CD4-positive, alpha-beta T cell treated with Interleukin-15 for 1 hour (primary cell): ENCODE results near the gene KDM4D.
A peak's percentile ranks its signal among the peaks of the same experiment; 100 is the strongest.
"Not testable (repeated sequence)": the region's sequence is repeated elsewhere in the genome, so short reads cannot be mapped to it uniquely, and the experiment has no call there.

ENCODE experiments used
- DNase-seq: peaks from one replicate; pipeline ENCODE4 v3.0.0-alpha.2; 2020

Gene KDM4D

DNA sequence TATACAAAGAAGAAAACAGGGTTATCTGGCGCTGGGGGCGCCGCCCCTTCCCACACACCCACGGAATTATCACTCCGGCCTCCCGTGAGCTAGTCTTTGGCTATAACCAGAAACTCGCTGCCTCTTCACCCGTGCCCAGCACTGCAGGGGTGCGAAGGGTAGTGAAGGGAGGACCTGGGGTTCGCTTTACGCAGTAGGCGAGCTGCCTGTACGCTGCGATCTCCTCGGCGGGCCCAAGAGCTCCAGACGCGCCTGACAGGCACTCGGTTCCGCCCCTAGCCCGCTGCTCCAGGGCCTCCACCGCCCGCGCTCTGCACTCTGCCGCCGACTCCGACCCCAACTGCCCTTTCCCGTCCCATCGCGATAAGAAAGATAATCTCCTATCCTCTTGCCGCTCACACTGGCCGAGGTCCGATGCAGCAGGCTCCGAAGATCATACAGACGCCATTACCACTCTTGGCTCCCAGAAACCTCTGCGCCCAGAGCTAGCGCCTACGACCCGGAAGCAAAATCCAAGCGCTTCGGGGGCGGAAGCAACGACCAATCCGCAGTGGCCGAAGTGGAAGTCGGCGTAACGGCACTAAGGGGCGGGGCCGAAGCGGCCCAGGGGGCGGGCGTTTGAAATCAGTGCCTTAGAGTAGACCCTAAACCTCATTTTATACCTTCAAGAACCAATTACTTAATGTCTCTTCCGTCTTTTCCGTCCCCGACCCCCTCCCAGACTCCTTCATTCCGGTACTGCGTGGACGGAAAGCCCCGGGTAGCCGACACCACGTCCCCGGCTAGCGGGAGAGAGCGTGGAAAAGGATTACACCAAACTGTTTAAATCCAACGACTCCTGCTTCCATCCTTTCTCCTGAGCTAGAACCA, at the start of gene KDM4D, which contains the start of gene CWC15:
Gene KDM4D, plus strand, starts transcription at position 611 of the 870 bp plus-strand sequence. CDS start 23,664 bp downstream, outside the sequence.
Gene CWC15, minus strand, starts transcription at position 458 of the 870 bp plus-strand sequence. CDS start 1,371 bp downstream, outside the sequence.
- DNase-seq = peak; percentile 94

DNA sequence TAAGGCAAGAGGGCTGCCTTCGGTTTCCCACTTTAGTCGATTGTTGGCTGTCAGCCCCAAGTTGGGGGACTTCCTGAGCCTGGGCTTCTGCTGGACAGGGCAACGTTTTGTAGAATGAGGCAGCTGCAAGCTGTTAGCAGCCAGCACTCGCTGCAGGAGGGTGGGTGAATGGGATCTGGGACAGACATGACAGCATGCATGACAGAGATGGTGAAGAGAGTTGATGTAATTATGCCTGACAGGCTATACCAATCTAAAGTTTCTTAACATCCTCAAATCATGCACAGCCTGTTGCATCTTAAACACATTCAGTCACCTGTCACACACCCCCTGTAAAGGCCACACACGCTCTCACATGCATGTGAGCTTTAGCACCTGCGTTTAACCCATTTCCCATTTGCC, 49.3 kb upstream of the KDM4D start:
- no peak for DNase-seq

DNA sequence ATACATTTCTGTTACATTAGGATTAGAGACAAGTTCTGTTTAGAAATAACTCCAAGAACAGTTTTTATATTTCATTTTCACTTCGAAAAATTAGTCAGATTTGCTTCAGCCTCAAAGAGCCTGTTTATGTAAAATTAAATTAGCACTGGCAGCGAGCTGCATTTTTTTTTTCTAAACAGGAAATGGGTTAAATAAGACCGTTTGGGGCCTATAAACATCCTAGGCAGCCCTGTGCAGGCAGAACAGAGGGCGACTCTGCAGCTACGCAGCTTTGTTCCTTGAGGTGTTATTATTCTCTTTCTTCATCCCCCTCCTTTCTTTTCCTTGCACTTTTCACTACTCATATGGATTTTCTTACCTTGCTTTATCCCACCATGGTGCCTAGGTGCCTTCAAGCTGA, 48.9 kb upstream of the KDM4D start:
- no peak for DNase-seq

DNA sequence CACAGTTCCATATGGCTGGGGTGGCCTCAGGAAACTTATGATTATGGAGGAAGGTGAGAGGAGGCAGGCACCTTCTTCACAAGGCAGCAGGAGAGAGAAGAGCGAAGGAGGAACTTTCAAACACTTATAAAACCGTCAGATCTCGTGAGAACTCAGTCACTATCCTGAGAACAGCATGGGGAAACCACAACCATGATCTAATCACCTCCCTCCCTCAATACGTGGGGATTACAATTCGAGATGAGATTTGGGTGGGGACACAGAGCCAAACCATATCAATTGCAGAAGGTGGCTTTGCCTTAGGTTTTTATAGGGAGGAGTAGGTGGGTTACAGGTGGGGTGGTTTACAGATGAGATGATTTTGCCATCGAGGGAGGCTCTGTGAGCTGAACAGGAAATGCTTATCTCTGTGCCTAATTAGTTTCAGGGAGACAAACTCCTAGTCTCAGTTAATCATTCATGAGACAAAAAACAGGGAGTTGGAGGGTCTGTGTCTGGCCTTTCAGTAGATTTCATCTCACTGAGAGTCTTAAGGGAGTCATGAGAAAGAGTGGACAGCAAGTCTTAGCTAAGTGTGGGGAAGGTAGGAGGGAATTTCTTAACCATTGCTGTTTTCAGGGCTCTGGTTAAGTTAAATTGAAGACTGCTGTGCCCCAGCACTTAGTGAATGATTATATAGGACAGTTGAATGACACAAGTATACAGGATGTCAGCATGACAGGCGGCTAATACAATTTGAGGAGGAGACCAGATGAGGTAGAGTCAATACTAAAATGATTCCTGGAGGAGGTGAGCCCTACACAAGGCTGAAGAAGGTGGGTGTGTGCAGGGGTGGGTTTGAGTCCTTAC, 47.9 kb upstream of the KDM4D start:
- no peak for DNase-seq

DNA sequence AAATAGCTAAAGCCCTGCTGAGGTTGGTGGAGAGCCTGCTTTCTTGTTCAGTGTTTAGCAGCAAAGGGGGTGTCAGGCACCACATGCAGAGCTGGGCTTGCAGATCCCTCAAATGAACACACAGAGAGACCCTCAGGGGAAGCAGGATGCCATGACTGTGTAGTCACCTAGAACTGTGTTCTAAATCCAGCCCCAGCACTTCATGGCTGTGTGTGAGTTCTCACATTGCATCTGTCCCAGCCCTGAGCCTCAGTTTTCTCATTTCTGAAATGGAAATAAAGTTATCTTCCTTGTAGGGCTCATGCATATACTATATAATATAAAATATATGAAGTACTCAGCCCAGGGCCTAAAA, 47.3 kb upstream of the KDM4D start:
- no peak for DNase-seq

DNA sequence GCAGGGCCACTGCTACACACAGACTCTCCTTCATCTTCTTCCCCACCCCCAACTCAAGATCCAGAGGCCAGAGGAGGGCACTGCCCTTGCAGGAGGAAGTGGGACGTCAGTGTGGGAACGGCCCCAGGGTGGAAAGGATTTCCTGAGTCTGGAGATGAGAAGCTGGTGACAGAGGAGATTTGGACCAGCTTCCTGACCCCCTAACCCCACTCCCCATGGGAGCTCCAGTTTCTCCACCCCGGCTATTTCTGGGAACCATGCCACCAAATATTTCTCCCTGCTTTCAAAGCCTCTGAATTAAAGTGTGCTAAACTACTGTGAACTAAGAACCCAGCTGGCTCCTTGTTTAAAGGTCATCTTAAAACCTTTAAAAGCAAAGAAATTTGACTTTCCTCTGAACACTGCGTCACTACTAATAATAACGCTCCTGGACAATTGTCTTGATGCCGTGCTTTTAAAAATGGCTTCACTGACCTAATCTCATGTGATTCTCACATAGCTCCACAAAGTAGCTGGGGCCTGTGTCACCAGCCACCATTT, 46.7 kb upstream of the KDM4D start:
- DNase-seq = no peak

DNA sequence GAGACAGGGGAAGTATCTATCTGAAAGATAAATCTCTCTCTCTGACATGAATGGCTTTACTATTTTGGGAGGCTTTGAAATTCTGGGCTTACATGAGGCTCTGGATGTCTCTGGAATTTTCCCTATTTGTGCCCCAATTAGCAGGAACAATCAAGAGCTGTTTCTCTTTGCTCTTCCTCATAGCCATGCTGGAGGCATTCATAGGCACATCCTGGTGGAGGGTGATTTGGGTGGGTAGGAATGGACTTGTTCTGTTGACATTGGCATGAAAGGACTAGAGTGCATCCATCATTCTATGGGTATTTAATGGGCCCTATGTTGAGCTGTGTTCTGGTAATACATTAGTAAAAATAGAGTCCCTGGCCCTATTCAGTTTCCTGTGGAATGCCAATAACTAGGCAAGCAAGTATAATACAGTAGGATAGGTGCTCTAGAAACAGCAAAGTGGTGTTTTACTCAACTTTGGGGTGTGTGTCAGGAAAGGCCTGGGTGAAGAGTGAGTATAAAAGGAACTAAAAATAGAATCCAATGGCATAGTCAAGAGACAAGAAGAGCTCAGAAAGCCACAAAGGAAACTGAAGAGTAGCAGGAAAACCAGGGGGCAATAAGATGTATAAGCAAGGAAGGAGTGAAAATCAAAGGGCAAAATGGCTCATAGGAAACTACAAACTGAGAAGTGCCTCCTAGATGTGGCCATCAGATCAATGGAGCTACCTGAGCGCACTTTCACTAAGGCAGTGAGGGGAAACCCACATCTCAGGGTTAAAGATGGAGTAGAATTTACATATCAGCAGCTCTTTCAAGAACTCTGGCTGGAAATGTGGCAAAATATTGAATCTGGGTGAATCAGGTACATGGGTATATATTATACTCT, 45.2 kb upstream of the KDM4D start:
- DNase-seq = no peak

DNA sequence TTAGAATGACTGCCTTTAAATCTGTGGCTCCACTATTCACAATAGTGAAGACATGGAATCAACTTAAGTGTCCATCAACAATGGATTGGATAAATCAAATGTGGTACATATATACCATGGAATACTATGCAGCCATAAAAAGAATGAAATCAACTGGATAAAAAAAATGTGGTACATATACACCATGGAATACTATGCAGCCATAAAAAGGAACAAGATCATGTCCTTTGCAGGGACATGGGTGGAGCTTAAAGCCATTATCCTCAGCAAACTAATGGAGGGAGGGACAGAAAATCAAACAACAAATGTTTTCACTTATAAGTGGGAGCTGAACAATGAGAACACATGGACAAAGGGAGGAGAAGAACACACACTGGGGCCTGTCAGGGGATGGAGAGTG, 41.4 kb upstream of the KDM4D start:
- DNase-seq = not testable (repeated sequence)

DNA sequence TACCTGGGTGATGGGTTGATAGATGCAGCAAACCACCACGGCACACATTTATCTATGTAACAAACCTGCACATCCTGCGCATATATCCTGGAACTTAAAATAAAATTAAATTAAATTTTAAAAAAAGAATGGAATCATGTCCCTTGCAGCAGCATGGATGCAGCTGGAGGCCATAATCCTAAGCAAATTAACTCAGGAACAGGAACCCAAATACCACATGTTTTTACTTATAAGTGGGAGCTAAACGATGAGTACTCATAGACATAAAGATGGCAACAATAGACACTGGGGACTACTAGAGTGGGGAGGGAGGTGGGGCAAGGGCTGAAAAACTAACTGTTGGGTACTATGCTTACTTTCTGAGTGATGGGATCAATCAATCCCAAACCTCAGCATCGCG, 41.0 kb upstream of the KDM4D start:
- DNase-seq = no peak

DNA sequence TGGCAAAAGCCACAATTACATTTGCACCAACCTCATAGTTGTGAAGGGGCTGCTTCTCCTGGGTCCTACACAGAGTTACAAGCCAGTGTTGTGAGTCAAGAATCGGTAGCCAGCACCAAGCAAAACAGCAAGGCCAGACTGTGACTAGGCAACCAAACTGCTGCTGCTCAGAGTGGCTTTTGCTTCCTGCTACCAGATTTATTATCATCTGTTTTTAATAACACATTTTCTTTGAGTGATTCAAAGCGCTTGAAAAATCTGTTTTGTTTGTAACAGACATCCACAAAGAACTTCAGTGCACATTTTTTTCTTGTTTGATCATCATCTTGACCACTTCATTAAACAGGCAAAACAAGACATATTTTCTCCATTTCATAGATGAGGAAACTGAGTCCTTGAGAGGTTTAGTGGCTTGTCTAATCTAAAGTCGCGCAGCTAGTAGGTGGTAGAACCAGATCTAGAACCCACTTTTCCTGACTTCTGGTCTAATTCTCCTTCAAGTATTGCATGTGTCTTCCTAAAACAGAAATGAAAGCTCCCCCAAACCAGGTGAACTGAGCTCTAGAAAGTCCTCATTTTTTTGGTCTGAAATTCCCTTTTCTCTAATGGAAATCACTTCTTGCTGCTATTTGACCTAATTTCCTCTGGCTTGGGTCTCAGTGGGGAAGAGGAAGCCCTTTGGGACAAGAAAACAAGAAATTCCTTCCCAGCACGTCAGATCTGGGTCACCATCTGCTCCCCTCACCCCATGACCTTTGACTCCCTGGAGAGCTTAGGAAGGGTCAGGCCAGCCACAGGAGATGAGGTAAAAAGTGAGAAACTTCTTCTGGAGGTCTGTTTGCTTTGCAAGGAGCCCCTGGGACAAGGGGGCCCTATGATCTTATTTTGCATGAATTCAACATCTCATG, 40.0 kb upstream of the KDM4D start:
- no peak for DNase-seq

DNA sequence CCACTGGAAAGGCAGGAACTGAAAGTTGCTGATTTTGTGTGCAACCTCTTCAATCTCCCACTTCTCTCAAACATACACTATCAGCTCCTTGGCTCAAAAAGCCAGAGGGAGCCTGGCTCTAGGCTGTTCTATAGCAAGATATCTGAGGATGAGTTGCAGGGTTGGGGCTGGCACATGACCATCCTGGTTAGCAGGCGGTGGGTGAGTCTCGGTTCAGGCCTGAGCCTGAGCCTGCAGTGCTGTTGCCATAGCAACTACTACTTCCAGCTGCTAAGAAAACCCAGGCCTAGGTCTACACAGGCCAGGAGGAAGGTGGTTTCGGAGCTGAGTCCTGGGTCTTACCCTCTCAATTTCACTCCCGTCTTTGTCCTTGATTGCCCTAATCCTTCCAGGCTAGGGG, 39.1 kb upstream of the KDM4D start:
- DNase-seq = no peak

DNA sequence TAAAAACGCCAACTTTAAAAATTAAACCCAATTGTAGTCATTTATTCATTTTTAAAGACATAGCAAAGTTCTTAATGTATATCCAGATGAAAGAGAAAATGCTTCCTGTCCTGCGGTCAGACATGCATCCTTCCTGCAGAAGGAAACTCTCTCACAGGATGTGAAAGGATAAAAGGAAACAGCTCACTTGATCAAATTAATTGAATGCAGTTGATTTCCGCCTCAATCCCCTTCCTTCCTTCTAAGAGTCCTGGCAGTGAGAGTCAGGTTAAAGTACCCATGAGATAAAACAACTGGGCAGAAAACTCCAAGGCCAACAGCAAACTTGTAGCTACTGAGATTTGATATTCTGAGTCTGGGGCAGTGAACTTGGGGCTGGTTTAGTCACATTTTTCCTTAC, 38.7 kb upstream of the KDM4D start:
- DNase-seq = no peak

DNA sequence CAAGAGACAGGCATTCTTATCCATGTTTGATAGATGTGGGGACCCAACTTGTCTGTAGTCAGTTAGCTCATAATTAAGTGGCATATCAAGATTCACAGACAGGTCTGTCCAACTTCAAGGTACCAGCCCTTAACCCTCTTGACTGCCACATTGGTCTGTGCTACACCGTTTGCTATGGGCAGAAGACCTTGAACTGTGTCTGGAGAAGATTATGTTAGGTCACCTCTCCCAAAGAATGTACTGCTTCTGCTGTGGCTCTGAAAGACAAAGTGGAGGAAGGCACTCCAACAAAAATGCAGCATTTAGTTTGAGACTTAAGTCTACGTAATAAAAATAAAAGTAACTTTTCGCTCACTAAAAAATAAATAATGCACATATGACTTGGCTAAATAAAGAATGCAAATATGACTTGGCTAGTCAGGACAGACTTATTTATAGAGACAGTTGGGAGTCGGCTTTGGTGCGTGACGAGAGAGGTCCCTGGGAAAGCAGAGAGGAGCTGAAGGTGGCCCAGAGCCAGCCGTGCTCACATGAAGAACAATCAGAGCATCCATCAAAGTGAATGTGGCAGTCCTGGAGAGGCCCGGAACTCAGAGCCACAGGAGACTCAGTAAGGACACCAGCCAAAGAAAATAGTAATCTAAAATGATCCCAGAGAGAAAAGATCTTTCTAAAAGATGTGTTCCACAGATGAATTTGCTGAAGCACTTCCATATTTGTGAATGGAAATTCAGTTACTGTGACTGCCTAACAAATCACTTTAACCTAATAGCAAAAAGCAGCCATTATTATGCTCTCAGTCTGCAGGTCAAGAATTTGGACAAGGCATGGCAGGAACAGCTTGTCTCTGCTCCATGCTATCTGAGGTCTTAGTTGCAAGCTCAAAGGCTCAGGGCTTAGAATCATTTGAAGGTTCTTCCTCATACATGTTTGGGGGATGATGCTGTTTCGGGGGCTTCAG, 35.1 kb upstream of the KDM4D start:
- no peak for DNase-seq

DNA sequence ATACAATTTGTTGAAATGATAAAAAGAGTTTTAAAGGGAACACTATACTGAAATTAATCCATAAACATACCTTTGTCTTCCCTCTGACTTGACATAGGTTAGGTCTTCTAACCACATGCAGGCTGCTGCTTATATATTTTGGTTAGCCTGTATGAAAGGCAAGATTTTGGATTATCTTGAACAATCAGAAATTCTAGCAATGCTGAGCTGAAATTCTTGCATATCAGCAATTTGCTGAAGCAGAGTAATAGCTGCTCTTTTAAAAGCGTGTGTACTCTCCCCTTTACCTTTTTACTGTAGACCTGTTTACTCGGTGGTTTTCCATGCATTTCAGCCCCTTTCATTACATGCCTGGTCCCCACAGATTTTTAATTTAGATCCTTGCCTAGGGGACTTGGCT, 34.2 kb upstream of the KDM4D start:
- DNase-seq = no peak

DNA sequence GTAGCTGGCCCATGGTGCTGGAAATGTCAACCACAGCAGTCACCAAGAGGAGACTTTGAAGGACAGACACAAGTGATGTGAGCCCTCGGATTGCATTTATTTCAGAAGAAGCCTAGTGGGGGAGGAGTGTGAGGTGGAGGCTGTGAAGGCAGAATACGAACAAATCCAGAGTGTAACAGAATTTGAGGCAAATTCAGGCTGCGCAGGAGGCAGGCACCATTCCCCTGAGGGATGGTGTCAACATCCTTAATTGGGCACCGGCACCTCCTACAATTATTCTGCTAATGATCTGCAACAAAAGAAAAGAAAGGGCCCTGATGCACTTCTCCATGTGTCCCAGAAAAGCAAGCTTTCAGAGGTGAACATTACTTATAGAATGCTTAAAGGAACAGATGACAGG, 32.4 kb upstream of the KDM4D start:
- DNase-seq = no peak

DNA sequence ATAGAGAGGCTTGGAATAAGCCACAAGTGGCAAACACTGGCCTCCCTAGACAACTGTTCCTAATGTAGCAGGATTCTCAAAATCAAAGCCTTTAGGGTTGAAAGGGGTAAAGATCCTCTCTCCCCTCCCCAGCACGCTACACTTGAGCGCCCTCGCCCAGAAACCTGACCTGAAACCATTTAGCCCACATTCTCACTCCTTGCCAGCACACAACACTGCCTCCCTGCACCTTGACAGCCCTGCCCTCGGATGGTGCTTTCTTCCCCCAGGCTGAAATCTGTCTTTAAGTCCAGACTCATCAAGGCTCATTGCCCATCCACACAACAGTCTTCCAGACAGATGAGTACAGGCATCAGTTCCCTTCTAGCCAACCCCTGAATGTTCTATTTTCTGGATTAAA, 26.7 kb upstream of the KDM4D start:
- no peak for DNase-seq

DNA sequence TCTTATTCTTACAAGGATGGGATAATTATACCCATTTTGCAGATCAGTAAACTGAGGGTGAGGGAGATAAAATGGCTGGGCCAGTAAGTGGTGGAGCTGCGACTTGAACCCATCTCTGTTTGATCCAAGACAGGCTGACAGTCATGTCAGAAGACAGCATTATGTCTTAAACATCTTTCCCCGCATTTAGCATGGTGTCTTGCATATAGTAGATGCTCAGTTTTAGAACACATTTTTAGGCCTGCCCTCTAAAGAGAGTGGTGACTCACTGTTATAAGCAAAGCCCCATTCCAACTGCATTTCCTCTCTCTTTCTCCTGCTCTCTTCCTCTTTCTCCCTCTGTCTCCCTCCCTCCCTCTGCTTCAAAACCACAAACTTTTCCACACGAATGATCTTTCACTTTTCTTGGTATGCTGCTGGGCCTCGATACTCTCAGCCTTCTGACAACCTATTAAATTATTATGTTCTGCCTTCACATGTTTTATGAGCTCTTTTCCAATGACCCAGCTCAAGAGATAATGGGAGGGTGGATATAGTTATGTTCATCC, 25.4 kb upstream of the KDM4D start:
- DNase-seq = no peak

DNA sequence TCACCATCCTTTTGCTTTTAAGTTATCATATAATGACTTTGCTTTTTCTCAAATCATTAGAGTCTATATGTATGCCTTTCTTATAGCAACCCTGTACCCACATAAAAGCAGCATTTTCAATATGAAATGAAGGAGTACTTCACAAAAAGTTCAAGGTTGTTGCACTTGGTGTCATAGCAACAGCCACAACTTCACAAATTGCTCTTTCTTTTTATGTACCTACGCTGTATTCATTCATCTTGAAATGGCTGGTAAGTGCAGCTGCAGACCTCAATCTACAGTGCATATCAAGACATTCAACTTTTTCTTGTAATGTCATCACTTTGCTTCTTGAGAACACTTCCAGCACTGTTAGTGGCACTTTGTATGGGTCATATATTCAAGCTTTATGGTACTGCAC, 18.8 kb upstream of the KDM4D start:
- no peak for DNase-seq

DNA sequence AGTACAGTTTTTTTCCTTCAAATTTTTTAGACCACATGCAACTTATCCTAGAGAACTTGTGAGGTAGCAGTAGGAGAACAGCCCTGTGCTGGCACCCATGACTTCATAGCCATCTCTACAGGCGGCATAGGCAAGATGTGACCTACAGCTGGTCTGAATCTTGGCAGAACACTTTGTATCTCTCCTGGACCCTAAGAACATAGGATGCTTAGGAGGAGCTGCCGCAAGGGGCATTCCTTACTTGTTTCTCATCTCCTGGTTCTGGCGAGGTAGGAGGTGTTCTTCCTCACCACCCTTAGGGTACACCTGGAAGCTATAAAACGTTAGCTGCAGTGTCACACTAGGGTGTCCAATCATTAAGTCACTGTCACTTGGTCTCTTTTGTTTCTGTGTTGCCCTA, 16.5 kb upstream of the KDM4D start:
- DNase-seq = no peak

DNA sequence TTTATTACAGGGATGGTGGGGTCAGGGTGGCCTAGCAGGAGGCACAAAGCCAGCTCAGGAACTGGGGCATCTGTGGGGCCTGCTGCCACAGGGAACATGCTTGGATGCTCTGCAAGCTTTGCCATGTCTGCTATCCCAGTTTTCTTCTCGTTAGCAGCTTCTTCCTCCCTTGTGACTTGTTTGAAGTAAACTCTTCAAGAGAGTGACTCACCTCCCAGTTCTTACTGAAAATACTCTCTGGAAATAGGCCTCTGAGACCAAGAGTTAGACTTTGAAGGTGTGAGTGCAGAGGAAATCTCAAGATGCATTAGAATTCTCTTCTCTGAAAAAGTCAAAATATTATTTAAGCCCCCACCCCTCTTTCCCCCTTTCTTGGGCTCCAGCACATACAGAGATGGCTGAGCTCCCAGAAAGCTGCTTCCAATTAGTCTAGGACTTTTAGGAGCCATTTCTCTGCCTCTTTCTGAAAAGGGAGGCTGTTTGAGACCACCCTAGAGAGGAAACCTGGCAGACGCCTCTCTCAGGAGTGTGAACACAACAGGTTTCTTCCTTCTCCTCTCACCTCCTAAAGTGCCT, 15.3 kb upstream of the KDM4D start:
- DNase-seq = no peak
